K562 (cell line): Measurements from ENCODE around the gene SLC29A3. TPM values are rescaled to one million over a fixed set of nuclear protein-coding genes. Genes with fewer than 3 reads are reported as not detected.
A peak's percentile ranks its signal among the peaks of the same experiment; 100 is the strongest.

Experiments used
- BMI1 ChIP-seq: fragments of 150-350 bp; IDR thresholded peaks from 2 replicates; pipeline ENCODE4 v1.6.1; 2014; ENCODE audit warnings: low read length
- COPS2 ChIP-seq: fragments of 450-650 bp; conservative IDR thresholded peaks from 2 replicates; pipeline ENCODE4 v1.6.1; 2016; ENCODE audit warnings: mild to moderate bottlenecking, moderate library complexity
- CUX1 ChIP-seq: fragments of 200-800 bp; sonication (Bioruptor generic); IDR thresholded peaks from 2 replicates; pipeline ENCODE4 v1.6.1; 2016; ENCODE audit warnings: missing genetic modification characterization, missing compliant biosample characterization
- ESRRA ChIP-seq: fragments of 450-650 bp; IDR thresholded peaks from 2 replicates; pipeline ENCODE4 v1.6.1; 2014; ENCODE audit warnings: low read depth, mild to moderate bottlenecking, moderate library complexity, borderline replicate concordance
- ETV5 ChIP-seq: sonication (generic); formaldehyde crosslinking; IDR thresholded peaks from 2 replicates; pipeline ENCODE4 v1.4.0; 2020; ENCODE audit warnings: low read depth, mild to moderate bottlenecking, missing genetic modification reagents
- HDAC8 ChIP-seq: fragments of 450-650 bp; IDR thresholded peaks from 2 replicates; pipeline ENCODE4 v1.6.1; 2016; ENCODE audit warnings: mild to moderate bottlenecking, missing genetic modification characterization, moderate library complexity, missing compliant biosample characterization
- HNRNPK ChIP-seq: fragments of 200-400 bp; formaldehyde crosslinking; IDR thresholded peaks from one replicate; pipeline ENCODE4 v1.6.1; 2018; ENCODE audit warnings: mild to moderate bottlenecking, low read depth, low read length; ENCODE audit not compliant: poor library complexity, severe bottlenecking
- KAT2B ChIP-seq: IDR thresholded peaks from one replicate; pipeline ENCODE4 v1.6.1; 2012; ENCODE audit warnings: low read depth, mild to moderate bottlenecking, control low read depth, inconsistent platforms, low read length, moderate library complexity
- KLF10 ChIP-seq: fragments of 250-450 bp; sonication (Bioruptor Pico); IDR thresholded peaks from 2 replicates; pipeline ENCODE4 v1.6.1; 2021; ENCODE audit warnings: matching md5 sums
- MXD1 ChIP-seq: fragments of 250-450 bp; sonication (Bioruptor Pico); IDR thresholded peaks from 2 replicates; pipeline ENCODE4 v1.8.0; 2021; ENCODE audit warnings: borderline replicate concordance, mild to moderate bottlenecking, moderate library complexity; ENCODE audit not compliant: poor library complexity, severe bottlenecking
- PREB ChIP-seq: sonication (generic); formaldehyde crosslinking; IDR thresholded peaks from 2 replicates; pipeline ENCODE4 v1.8.1; 2023; ENCODE audit warnings: mild to moderate bottlenecking, missing genetic modification reagents
- RAD21 ChIP-seq, 2 experiments: fragments of 250-450 bp in 1 of 2; fragments of 450-650 bp in 1 of 2; sonication (Bioruptor Pico) in 1 of 2; formaldehyde crosslinking in 1 of 2; IDR thresholded peaks in 1 of 2; conservative IDR thresholded peaks in 1 of 2; 2 replicates each; pipeline versions ENCODE4 v1.4.0 to v1.8.0; 2020 to 2022; ENCODE audit warnings: mild to moderate bottlenecking in 2 of 2, moderate library complexity in 1 of 2
- SMARCA5 ChIP-seq: fragments of 450-650 bp; IDR thresholded peaks from 2 replicates; pipeline ENCODE4 v1.6.1; 2016
- SPI1 ChIP-seq: IDR thresholded peaks from 2 replicates; pipeline ENCODE4 v1.6.1; 2011; ENCODE audit warnings: low read depth, low read length, control low read depth, borderline replicate concordance
- TFAM ChIP-seq: fragments of 250-450 bp; sonication (Bioruptor Pico); conservative IDR thresholded peaks from 2 replicates; pipeline ENCODE4 v1.5.0; 2021; ENCODE audit warnings: mild to moderate bottlenecking, moderate library complexity
- THRB ChIP-seq: fragments of 450-650 bp; formaldehyde crosslinking; conservative IDR thresholded peaks from 2 replicates; pipeline ENCODE4 v1.4.0; 2022; ENCODE audit warnings: mild to moderate bottlenecking, missing genetic modification characterization
- ZC3H11A ChIP-seq: IDR thresholded peaks from 2 replicates; pipeline ENCODE4 v1.6.1; 2012; ENCODE audit warnings: low read depth, low read length, improper control_type of control experiment
- ZFP36 ChIP-seq: fragments of 150-350 bp; IDR thresholded peaks from 2 replicates; pipeline ENCODE4 v1.6.1; 2018; ENCODE audit warnings: low read length, low read depth; ENCODE audit not compliant: partially characterized antibody
- ZNF124 ChIP-seq: sonication (generic); formaldehyde crosslinking; IDR thresholded peaks from 2 replicates; pipeline ENCODE4 v1.8.1; 2022; ENCODE audit warnings: missing genetic modification reagents
- ZNF76 ChIP-seq: fragments of 250-450 bp; sonication (Bioruptor Pico); IDR thresholded peaks from 2 replicates; pipeline ENCODE4 v1.4.0; 2020; ENCODE audit warnings: mild to moderate bottlenecking, moderate library complexity, borderline replicate concordance
- polyA plus RNA-seq, 8 experiments: library from polyadenylated mRNA; depleted of rRNA in 4 of 8; stranded (reverse) in 5 of 8; unstranded in 3 of 8; fragments of >200 nt; fragmentation: Nextera tagmentation in 2 of 8; fragmentation: Illumina TruSeq in 1 of 8; extraction: Ambion mirVana in 2 of 8; extraction: Trizol in 1 of 8; gene quantifications; 2 replicates each; pipeline versions ENCODE4 v1.2.1 to v1.2.3, GENCODE V29; 2011 to 2014; ENCODE audit warnings: inconsistent platforms in 1 of 8, missing spikeins in 1 of 8
- total RNA-seq, 7 experiments: library from RNA; depleted of rRNA in 6 of 7; stranded (reverse); fragments of >200 nt in 6 of 7; fragmentation: Illumina TruSeq in 2 of 7; extraction: Trizol in 2 of 7; gene quantifications; 2 replicates each; pipeline versions ENCODE4 v1.2.1 to v1.2.3, GENCODE V29; 2011 to 2021; ENCODE audit warnings: low replicate concordance in 1 of 7

SLC29A3 gene
- total and polyA plus RNA-seq, 9 of the 15 experiments (the other 6 are each of a cell fraction or from before 2014, with no cell fraction given), result 2.1 to 10.7 (median 4.6) TPM

- TF ChIP-seq PREB (CRISPR knock-in tag), result 0 out of 2 replicates have a peak, but pooled peaks have one; percentile 55
- TF ChIP-seq KLF10, result no peak
- TF ChIP-seq SPI1, result 0 out of 2 replicates have a peak, but pooled peaks have one; percentile 10
- TF ChIP-seq TFAM (CRISPR knock-in tag), result no peak
- TF ChIP-seq ETV5 (CRISPR knock-in tag), result 0 out of 2 replicates have a peak, but pooled peaks have one; percentile 63
- no peak for TF ChIP-seq MXD1
- TF ChIP-seq ZNF76 (CRISPR knock-in tag), result no peak
- TF ChIP-seq ZFP36, result no peak
- no peak for TF ChIP-seq COPS2
- TF ChIP-seq ZNF124 (CRISPR knock-in tag), result no peak
- no peak for TF ChIP-seq ZC3H11A
- peak; percentile 73; the same call in 1 of the 2 replicates for TF ChIP-seq ESRRA
- TF ChIP-seq SMARCA5, result peak; percentile 74; the same call in 1 of the 2 replicates
- TF ChIP-seq THRB, result peak; percentile 89; the same call in 1 of the 2 replicates
- no peak for TF ChIP-seq HNRNPK
- TF ChIP-seq HDAC8 (tag), result no peak
- TF ChIP-seq KAT2B, result no peak
- TF ChIP-seq BMI1, result no peak
- TF ChIP-seq RAD21 (CRISPR knock-in tag; conservative IDR thresholded peaks at IDR 0.05 in 1 of 2, IDR thresholded peaks at IDR 0.05 in 1 of 2), result peak; percentile 84 to 91
- no peak for TF ChIP-seq CUX1
Measured at GRCh38 chr10:71319042-71319799, at the start of gene SLC29A3 (continued).
